OCI-LY3 (cell line): Measurements from ENCODE around the gene DAB1.

Experiments
- CTCF ChIP-seq: fragments of 200-600, 300-600 bp; sonication (generic); IDR thresholded peaks from 2 replicates; pipeline ENCODE4 v1.5.1; 2014; ENCODE audit warnings: antibody characterized with exemption, low read length, low read depth
- EZH2phosphoT487 ChIP-seq: fragments of 200-600 bp; shearing (Covaris generic); IDR thresholded peaks from 2 replicates; pipeline ENCODE4 v1.6.1; 2018; ENCODE audit warnings: antibody characterized with exemption, mixed run types, low read depth

GRCh38 chr1:57369889-57370288 lies 54.0 kb downstream of the DAB1 start:
- TF ChIP-seq CTCF, result no peak
- TF ChIP-seq EZH2phosphoT487, result no peak
